ENCODE results near the gene GPR143. TPM values are rescaled to one million over a fixed set of nuclear protein-coding genes. Genes with fewer than 3 reads are reported as not detected.

GPR143 gene
- total and polyA plus RNA-seq, 10 of the 15 experiments (the other 5 are each of a cell fraction or from before 2014, with no cell fraction given), result 0.05 to 0.31 (median 0.15) TPM; not detected in 5

DNA sequence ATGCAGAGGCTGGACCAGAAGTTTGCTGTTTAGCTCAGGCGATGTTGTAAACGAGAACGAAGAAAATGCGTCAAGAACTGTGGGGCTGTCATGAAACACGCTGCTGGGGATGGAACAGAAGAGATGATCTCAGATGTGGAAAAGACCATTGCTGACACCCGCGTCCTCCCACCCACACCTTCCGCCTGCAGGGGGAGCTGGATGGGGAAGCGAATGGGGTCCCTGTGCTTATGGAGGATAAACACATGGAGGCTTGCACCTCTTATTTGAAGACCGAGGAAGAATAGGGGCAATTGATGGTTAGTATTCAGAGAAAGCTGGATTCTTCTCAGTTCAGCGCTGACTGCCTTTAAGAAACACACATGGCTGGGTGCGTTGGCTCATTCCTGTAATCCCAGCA is 63.9 kb downstream of the GPR143 start (continued):
- TF ChIP-seq, protein P1, sequence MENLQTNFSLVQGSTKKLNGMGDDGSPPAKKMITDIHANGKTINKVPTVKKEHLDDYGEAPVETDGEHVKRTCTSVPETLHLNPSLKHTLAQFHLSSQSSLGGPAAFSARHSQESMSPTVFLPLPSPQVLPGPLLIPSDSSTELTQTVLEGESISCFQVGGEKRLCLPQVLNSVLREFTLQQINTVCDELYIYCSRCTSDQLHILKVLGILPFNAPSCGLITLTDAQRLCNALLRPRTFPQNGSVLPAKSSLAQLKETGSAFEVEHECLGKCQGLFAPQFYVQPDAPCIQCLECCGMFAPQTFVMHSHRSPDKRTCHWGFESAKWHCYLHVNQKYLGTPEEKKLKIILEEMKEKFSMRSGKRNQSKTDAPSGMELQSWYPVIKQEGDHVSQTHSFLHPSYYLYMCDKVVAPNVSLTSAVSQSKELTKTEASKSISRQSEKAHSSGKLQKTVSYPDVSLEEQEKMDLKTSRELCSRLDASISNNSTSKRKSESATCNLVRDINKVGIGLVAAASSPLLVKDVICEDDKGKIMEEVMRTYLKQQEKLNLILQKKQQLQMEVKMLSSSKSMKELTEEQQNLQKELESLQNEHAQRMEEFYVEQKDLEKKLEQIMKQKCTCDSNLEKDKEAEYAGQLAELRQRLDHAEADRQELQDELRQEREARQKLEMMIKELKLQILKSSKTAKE (IDR thresholded peaks at IDR 0.05; ENCODE audit: low read depth, poor library complexity, severe bottlenecking), result no peak
- TF ChIP-seq NFYB (IDR thresholded peaks at IDR 0.05; ENCODE audit: insufficient read depth, low read depth, low read length), result no peak
- TF ChIP-seq, protein P2, sequence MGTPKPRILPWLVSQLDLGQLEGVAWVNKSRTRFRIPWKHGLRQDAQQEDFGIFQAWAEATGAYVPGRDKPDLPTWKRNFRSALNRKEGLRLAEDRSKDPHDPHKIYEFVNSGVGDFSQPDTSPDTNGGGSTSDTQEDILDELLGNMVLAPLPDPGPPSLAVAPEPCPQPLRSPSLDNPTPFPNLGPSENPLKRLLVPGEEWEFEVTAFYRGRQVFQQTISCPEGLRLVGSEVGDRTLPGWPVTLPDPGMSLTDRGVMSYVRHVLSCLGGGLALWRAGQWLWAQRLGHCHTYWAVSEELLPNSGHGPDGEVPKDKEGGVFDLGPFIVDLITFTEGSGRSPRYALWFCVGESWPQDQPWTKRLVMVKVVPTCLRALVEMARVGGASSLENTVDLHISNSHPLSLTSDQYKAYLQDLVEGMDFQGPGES (IDR thresholded peaks at IDR 0.05), result no peak

DNA sequence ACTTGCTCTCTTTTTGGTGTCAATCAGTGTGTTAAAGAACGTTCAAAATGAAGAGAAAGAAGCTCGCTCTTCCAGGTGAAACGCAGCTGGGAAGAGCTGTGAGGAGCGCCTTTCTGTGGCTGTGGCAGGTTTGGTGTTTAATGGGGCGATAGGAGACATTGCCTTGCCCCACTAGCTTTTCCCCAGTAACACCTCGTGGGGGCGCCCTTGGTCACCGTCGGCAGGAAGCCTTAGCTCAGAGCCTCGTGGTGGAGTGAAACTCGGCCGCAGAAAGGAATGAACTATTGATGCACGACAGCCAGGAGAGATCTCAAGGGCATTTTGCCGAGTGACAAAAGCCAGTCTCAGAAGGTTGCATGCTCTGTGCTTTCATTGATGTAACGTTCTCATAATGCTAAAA is 65.1 kb downstream of the GPR143 start:
- no peak overlapping the region for H3K4me3 ChIP-seq
- SMC1A ChIA-PET (ENCODE audit: uncharacterized antibody, unreplicated experiment), result interaction anchor here (1.2 kb wide), 1 partner anchor 11 kb away, joined by 4 read pairs; no protein-coding TSS in a partner anchor
- WGBS (ENCODE audit: insufficient coverage, insufficient replicate concordance, low lambda C conversion rate, missing lambda C conversion rate), result 57% methylated on average over 15 of the region's 15 CpGs
- no peaks in the 10 kb centered on the region for H3K27me3 ChIP-seq (replicated peaks in 1 of 2; ENCODE audit: control insufficient read depth in 2 of 2, insufficient read depth in 2 of 2, low read length in 1 of 2)
- no peaks in the 10 kb centered on the region for H3K9me3 ChIP-seq (replicated peaks; ENCODE audit: control insufficient read depth, insufficient read depth, low read length)
- H3K4me2 ChIP-seq (ENCODE audit: control insufficient read depth, insufficient read depth), result no peak overlapping the region
- RAD21 ChIA-PET (ENCODE audit: unreplicated experiment), result no interaction called here
- CTCF ChIA-PET, result interaction anchor here (0.7 to 0.9 kb wide), 2 partner anchors 9 to 22 kb away, joined by 3 to 4 read pairs; no protein-coding TSS in a partner anchor
- no TSS peak for BruUV-seq (replicated peaks)
- H3K9ac ChIP-seq (ENCODE audit: control insufficient read depth, insufficient read depth, low read length), result no peak overlapping the region
- no peaks in the 10 kb centered on the region for H3K4me1 ChIP-seq (ENCODE audit: control insufficient read depth, insufficient read depth, low read length)
- H3K79me2 ChIP-seq (ENCODE audit: control insufficient read depth, insufficient read depth, low read length), result no peaks in the 10 kb centered on the region
- no peak for ATAC-seq
- intact Hi-C loops (cut with micrococcal nuclease; ENCODE audit: unreplicated experiment), result no loop called here
- no peak for DNase-seq (ENCODE audit: low read depth, low spot score)
- H4K20me1 ChIP-seq (ENCODE audit: control insufficient read depth, insufficient read depth), result no peaks in the 10 kb centered on the region
- POLR2A ChIA-PET, result no interaction called here
- no peak overlapping the region for H2AFZ ChIP-seq (ENCODE audit: control insufficient read depth, low read depth, low read length)
- no peak for FAIRE-seq
- H3K27ac ChIP-seq (ENCODE audit: control insufficient read depth, insufficient read depth), result no peak overlapping the region
- in situ Hi-C loops (cut with MboI), result loop anchor here (10.0 to 25.0 kb wide), 2 partner anchors 346 to 1713 kb away; no protein-coding TSS in a partner anchor
- H3K36me3 ChIP-seq (ENCODE audit: control insufficient read depth in 2 of 2, insufficient read depth in 2 of 2, low read length in 1 of 2), result no peaks in the 10 kb centered on the region
- TF ChIP-seq EED (IDR thresholded peaks at IDR 0.05; ENCODE audit: low read depth) (no peak), SREBF1 (IDR thresholded peaks at IDR 0.05; ENCODE audit: low read length) (no peak)
- TF ChIP-seq, protein P3, sequence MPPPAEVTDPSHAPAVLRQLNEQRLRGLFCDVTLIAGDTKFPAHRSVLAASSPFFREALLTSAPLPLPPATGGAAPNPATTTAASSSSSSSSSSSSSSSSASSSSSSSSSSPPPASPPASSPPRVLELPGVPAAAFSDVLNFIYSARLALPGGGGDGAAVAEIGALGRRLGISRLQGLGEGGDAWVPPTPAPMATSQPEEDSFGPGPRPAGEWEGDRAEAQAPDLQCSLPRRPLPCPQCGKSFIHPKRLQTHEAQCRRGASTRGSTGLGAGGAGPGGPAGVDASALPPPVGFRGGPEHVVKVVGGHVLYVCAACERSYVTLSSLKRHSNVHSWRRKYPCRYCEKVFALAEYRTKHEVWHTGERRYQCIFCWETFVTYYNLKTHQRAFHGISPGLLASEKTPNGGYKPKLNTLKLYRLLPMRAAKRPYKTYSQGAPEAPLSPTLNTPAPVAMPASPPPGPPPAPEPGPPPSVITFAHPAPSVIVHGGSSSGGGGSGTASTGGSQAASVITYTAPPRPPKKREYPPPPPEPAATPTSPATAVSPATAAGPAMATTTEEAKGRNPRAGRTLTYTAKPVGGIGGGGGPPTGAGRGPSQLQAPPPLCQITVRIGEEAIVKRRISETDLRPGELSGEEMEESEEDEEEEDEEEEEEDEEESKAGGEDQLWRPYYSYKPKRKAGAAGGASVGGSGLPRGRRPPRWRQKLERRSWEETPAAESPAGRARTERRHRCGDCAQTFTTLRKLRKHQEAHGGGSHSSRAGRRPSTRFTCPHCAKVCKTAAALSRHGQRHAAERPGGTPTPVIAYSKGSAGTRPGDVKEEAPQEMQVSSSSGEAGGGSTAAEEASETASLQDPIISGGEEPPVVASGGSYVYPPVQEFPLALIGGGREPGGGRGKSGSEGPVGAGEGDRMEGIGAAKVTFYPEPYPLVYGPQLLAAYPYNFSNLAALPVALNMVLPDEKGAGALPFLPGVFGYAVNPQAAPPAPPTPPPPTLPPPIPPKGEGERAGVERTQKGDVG (CRISPR knock-in tag; IDR thresholded peaks at IDR 0.05), result no peak
- TF ChIP-seq, protein P4, sequence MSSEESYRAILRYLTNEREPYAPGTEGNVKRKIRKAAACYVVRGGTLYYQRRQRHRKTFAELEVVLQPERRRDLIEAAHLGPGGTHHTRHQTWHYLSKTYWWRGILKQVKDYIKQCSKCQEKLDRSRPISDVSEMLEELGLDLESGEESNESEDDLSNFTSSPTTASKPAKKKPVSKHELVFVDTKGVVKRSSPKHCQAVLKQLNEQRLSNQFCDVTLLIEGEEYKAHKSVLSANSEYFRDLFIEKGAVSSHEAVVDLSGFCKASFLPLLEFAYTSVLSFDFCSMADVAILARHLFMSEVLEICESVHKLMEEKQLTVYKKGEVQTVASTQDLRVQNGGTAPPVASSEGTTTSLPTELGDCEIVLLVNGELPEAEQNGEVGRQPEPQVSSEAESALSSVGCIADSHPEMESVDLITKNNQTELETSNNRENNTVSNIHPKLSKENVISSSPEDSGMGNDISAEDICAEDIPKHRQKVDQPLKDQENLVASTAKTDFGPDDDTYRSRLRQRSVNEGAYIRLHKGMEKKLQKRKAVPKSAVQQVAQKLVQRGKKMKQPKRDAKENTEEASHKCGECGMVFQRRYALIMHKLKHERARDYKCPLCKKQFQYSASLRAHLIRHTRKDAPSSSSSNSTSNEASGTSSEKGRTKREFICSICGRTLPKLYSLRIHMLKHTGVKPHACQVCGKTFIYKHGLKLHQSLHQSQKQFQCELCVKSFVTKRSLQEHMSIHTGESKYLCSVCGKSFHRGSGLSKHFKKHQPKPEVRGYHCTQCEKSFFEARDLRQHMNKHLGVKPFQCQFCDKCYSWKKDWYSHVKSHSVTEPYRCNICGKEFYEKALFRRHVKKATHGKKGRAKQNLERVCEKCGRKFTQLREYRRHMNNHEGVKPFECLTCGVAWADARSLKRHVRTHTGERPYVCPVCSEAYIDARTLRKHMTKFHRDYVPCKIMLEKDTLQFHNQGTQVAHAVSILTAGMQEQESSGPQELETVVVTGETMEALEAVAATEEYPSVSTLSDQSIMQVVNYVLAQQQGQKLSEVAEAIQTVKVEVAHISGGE (CRISPR knock-in tag; IDR thresholded peaks at IDR 0.05), result no peak

All from GM12878 (cell line).